CD4-positive, CD25-positive, alpha-beta regulatory T cell (primary cell): ENCODE results near the gene KLHL11. TPM values are rescaled to one million over a fixed set of nuclear protein-coding genes. Genes with fewer than 3 reads are reported as not detected.

ENCODE experiments used
- ATAC-seq, 2 donors: fragments of 150-1000 bp; cut with Tn5 transposase; one replicate each; pipeline ENCODE4 v1.10.0; 2021; ENCODE audit warnings: low read depth in 2 of 2, moderate number of reproducible peaks in 2 of 2, moderate library complexity in 1 of 2
- DNase-seq, 3 donors: peaks; one replicate each; pipeline versions ENCODE4 v3.0.0 to v3.0.0-alpha.2; 2012 to 2022; ENCODE audit warnings: mixed read lengths in 1 of 3
- H3K27ac ChIP-seq: one replicate; pipeline ENCODE4 v1.7.0; 2013; ENCODE audit warnings: mild to moderate bottlenecking, low read length; ENCODE audit not compliant: insufficient read depth, poor library complexity, severe bottlenecking
- H3K27me3 ChIP-seq: one replicate; pipeline ENCODE4 v1.7.0; 2013; ENCODE audit warnings: low read length; ENCODE audit not compliant: control insufficient read depth, insufficient read depth
- H3K36me3 ChIP-seq: one replicate; pipeline ENCODE4 v1.7.0; 2013; ENCODE audit warnings: mild to moderate bottlenecking, low read length, moderate library complexity; ENCODE audit not compliant: control insufficient read depth, insufficient read depth
- H3K4me1 ChIP-seq: 2 replicates; pipeline ENCODE4 v1.7.0; 2013; ENCODE audit warnings: mild to moderate bottlenecking, low read length; ENCODE audit not compliant: insufficient read depth, control insufficient read depth, poor library complexity, severe bottlenecking
- H3K4me3 ChIP-seq: one replicate; pipeline ENCODE4 v1.7.0; 2013; ENCODE audit warnings: low read depth, mild to moderate bottlenecking, low read length, moderate library complexity
- H3K9me3 ChIP-seq, 2 experiments: 1 replicate in 1 of 2; 2 replicates in 1 of 2; pipeline ENCODE4 v1.7.0; 2013; ENCODE audit warnings: low read length in 2 of 2, mild to moderate bottlenecking in 1 of 2, moderate library complexity in 1 of 2; ENCODE audit not compliant: control insufficient read depth in 2 of 2
- H3K27ac Mint-ChIP-seq, 3 donors: one replicate each; pipeline ENCODE4 v1.8.0; 2020 to 2022; ENCODE audit warnings: mild to moderate bottlenecking in 3 of 3, mixed read lengths in 3 of 3, moderate library complexity in 2 of 3
- H3K27me3 Mint-ChIP-seq: one replicate; pipeline ENCODE4 v1.8.0; 2022; ENCODE audit warnings: mild to moderate bottlenecking, mixed read lengths
- H3K36me3 Mint-ChIP-seq: one replicate; pipeline ENCODE4 v1.8.0; 2020; ENCODE audit warnings: mixed read lengths
- H3K4me1 Mint-ChIP-seq, 4 donors: one replicate each; pipeline ENCODE4 v1.8.0; 2020 to 2022; ENCODE audit warnings: mixed read lengths in 4 of 4, mild to moderate bottlenecking in 1 of 4
- H3K4me3 Mint-ChIP-seq, 4 donors: one replicate each; pipeline ENCODE4 v1.8.0; 2020 to 2022; ENCODE audit warnings: mild to moderate bottlenecking in 4 of 4, mixed read lengths in 4 of 4, moderate library complexity in 3 of 4
- H3K9me3 Mint-ChIP-seq, 7 donors: one replicate each; pipeline ENCODE4 v1.8.0; 2020 to 2022; ENCODE audit warnings: mixed read lengths in 7 of 7, mild to moderate bottlenecking in 3 of 7, moderate library complexity in 2 of 7
- polyA plus RNA-seq, 4 donors: library from polyadenylated mRNA; unstranded; fragments of 300-500 nt; fragmentation: Illumina TruSeq; gene quantifications; one replicate each; pipeline ENCODE4 v1.2.3, GENCODE V29; 2021
- total RNA-seq: library from RNA; stranded (reverse); gene quantifications from one replicate; pipeline ENCODE4 v1.2.3, GENCODE V29; 2022

The KLHL11 gene
- total and polyA plus RNA-seq, 5 donors from 2014 or later: 5.4 to 21.7 (median 7.5) TPM

DNA sequence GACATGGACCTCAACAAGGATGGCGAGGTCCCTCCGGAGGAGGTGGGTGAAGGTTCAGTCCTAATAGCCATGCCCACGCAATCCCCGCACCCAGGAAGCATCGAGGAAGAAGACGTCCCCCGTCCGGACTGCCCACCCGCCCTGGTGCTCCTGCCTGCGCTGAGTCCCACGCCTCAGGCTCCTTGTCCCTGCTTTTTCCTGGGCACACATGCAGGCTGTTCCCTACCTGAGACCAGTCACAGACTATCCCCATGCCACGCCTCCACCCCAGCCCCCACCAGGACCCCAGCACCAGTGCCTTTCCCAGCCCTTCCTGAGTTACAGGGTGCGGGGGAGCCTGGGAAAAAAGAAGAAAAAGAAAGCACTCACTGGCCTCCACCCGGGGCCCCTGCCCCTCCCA is 43.4 kb downstream of the KLHL11 start:
- H3K27me3 ChIP-seq: no peaks in the 10 kb centered on the region
- H3K27ac ChIP-seq: no peak overlapping the region
- Mint-ChIP-seq H3K9me3 (no peaks in the 10 kb centered on the region), H3K4me3 (no peak overlapping the region), H3K27me3 (no peaks in the 10 kb centered on the region), H3K27ac (no peak overlapping the region), H3K36me3 (no peaks in the 10 kb centered on the region), H3K4me1 (no peaks in the 10 kb centered on the region)
- no peaks in the 10 kb centered on the region for H3K4me1 ChIP-seq
- no peak overlapping the region for H3K4me3 ChIP-seq
- no peaks in the 10 kb centered on the region for H3K36me3 ChIP-seq
- no peaks in the 10 kb centered on the region for H3K9me3 ChIP-seq
- no peak for DNase-seq
- ATAC-seq: no peak

DNA sequence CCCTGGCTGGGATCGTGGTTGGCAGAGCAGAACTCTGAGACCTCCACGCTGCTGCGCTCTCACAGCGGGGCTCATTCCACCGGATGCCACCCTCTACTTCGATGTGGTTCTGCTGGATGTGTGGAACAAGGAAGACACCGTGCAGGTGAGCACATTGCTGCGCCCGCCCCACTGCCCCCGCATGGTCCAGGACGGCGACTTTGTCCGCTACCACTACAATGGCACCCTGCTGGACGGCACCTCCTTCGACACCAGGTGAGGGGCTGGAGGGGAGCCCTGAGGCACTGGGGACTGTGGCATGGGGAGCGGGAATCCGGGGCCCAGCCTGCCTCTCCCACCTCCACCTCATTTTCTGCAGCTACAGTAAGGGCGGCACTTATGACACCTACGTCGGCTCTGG is 47.2 kb downstream of the KLHL11 start:
- peaks cover 0 to 6% (median 2%) of the 10 kb centered on the region in 4 donors for H3K4me1 Mint-ChIP-seq
- Histone ChIP-seq H3K36me3 (no peaks in the 10 kb centered on the region), H3K4me1 (peaks cover under 1% of the 10 kb centered on the region), H3K4me3 (no peak overlapping the region), H3K9me3 (no peaks in the 10 kb centered on the region), H3K27ac (no peak overlapping the region), H3K27me3 (no peaks in the 10 kb centered on the region)
- H3K27ac Mint-ChIP-seq: no peak overlapping the region
- peaks cover 14% of the 10 kb centered on the region for H3K27me3 Mint-ChIP-seq
- DNase-seq (no peak), ATAC-seq (no peak)
- no peak overlapping the region for H3K4me3 Mint-ChIP-seq
- H3K36me3 Mint-ChIP-seq: no peaks in the 10 kb centered on the region
- no peaks in the 10 kb centered on the region for H3K9me3 Mint-ChIP-seq

GRCh38 chr17:41816637-41817320 is 48.4 kb downstream of the KLHL11 start:
- DNase-seq: no peak
- Mint-ChIP-seq H3K4me3 (no peak overlapping the region), H3K27ac (peak overlapping the region in 1 of 3 donors; percentile 9), H3K27me3 (peaks cover 14% of the 10 kb centered on the region), H3K36me3 (no peaks in the 10 kb centered on the region), H3K4me1 (peaks cover 0 to 16% (median 2%) of the 10 kb centered on the region in 4 donors), H3K9me3 (no peaks in the 10 kb centered on the region)
- H3K4me1 ChIP-seq: peaks cover 13% of the 10 kb centered on the region
- no peaks in the 10 kb centered on the region for H3K9me3 ChIP-seq
- H3K4me3 ChIP-seq: no peak overlapping the region
- no peak overlapping the region for H3K27ac ChIP-seq
- no peaks in the 10 kb centered on the region for H3K36me3 ChIP-seq
- ATAC-seq: no peak
- no peaks in the 10 kb centered on the region for H3K27me3 ChIP-seq

DNA sequence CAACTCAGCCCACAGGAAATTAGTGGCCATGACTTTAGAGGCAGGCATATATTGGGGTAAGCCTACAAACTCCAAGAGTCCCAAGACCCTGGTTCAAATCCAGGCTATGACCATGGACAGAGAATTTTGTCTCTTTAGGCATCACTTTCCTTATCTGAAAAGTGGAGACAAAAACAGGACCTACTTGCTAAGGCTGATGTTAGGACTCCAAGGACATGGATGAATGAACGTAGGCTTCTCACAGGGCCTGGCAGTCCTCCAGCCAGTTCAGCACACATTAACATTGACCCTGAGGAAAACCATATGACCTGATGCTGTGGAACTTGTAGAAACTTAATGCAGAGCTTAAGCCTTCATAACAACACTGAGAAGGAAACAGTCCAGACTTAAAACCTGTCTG is 51.0 kb downstream of the KLHL11 start:
- peaks cover 31% of the 10 kb centered on the region for H3K4me1 ChIP-seq
- H3K27ac ChIP-seq: no peak overlapping the region
- H3K27me3 Mint-ChIP-seq: peaks cover 27% of the 10 kb centered on the region
- peak overlapping the region in 2 of 4 donors; percentile 57 to 69 for H3K4me3 Mint-ChIP-seq
- DNase-seq: no peak
- no peaks in the 10 kb centered on the region for H3K9me3 Mint-ChIP-seq
- H3K4me3 ChIP-seq: no peak overlapping the region
- no peaks in the 10 kb centered on the region for H3K36me3 Mint-ChIP-seq
- ATAC-seq: no peak
- peaks cover 0 to 30% (median 8%) of the 10 kb centered on the region in 4 donors for H3K4me1 Mint-ChIP-seq
- H3K9me3 ChIP-seq: no peaks in the 10 kb centered on the region
- no peaks in the 10 kb centered on the region for H3K27me3 ChIP-seq
- H3K36me3 ChIP-seq: no peaks in the 10 kb centered on the region
- H3K27ac Mint-ChIP-seq: no peak overlapping the region

DNA sequence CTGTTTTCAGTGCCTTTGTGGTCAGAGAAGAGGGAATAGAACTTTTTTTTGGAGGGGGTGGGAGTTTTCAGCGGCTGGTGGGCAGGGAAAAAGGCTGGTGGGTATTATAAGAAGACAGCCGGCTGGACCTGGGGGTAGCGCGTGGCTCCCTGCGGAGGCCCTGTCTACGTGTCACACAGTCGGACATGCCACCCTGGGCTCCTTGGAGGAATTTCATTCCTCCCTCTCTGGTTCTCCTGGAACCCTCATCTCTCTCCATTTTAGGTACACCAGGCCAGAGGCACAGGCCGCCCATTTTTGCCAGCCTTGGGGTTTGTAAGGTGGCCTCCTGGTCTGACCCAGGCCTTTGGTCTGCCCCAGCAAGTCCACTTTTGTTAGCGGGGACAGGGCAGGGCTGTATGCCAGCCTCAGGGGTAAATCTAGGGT is 51.5 kb downstream of the KLHL11 start:
- Mint-ChIP-seq H3K4me3 (peak overlapping the region; percentile 66 to 84 (median 74)), H3K27ac (peak overlapping the region in 1 of 3 donors; percentile 63), H3K9me3 (no peaks in the 10 kb centered on the region), H3K4me1 (peaks cover 0 to 30% (median 8%) of the 10 kb centered on the region in 4 donors), H3K27me3 (peaks cover 27% of the 10 kb centered on the region), H3K36me3 (no peaks in the 10 kb centered on the region)
- Histone ChIP-seq H3K27me3 (no peaks in the 10 kb centered on the region), H3K4me1 (peaks cover 31% of the 10 kb centered on the region), H3K36me3 (no peaks in the 10 kb centered on the region), H3K27ac (no peak overlapping the region), H3K4me3 (no peak overlapping the region), H3K9me3 (no peaks in the 10 kb centered on the region)
- DNase-seq (no peak), ATAC-seq (no peak)

DNA sequence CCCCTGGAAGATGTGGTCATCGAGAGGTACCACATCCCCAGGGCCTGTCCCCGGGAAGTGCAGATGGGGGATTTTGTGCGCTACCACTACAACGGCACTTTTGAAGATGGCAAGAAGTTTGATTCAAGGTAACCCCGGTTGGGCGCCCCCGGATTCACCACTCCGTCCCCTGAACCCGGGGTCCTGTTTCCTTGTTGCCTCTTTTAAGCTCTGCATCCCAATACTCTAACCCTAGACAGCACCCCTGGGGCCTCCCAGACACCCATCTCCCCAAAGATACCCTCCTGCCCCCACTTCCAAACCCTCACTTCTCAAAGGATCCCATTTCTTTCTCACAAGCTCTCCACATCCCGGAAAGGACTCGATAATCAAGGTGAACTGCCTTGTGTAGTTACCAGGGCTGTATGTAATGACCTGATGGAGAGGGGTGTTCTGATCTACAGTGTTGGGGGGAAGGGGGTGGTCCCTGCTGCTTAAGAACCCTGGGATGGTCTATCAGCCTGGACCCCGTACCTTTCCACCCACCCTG is 52.0 kb downstream of the KLHL11 start:
- no peak for ATAC-seq
- H3K9me3 ChIP-seq: no peaks in the 10 kb centered on the region
- H3K4me1 Mint-ChIP-seq: peaks cover 0 to 30% (median 8%) of the 10 kb centered on the region in 4 donors
- no peak for DNase-seq
- no peaks in the 10 kb centered on the region for H3K36me3 ChIP-seq
- H3K27me3 ChIP-seq: no peaks in the 10 kb centered on the region
- H3K9me3 Mint-ChIP-seq: no peaks in the 10 kb centered on the region
- H3K27ac ChIP-seq: no peak overlapping the region
- no peaks in the 10 kb centered on the region for H3K36me3 Mint-ChIP-seq
- peaks cover 31% of the 10 kb centered on the region for H3K4me1 ChIP-seq
- H3K4me3 ChIP-seq: no peak overlapping the region
- H3K27me3 Mint-ChIP-seq: peaks cover 27% of the 10 kb centered on the region
- peak overlapping the region; percentile 36 to 63 (median 56) for H3K27ac Mint-ChIP-seq
- peak overlapping the region; percentile 66 to 84 (median 74) for H3K4me3 Mint-ChIP-seq

GRCh38 chr17:41812381-41813151 is 52.7 kb downstream of the KLHL11 start, which contains the start of gene FKBP10:
Gene FKBP10, plus strand, starts transcription at chr17:41813004. Its CDS starts 31 bp downstream, at chr17:41813035.
- Mint-ChIP-seq H3K4me1 (peaks cover 0 to 30% (median 8%) of the 10 kb centered on the region in 4 donors), H3K27ac (peak within 1 kb of the TSS; percentile 78 to 94 (median 82)), H3K4me3 (peak within 1 kb of the TSS; percentile 88 to 93 (median 91)), H3K36me3 (no peaks in the 10 kb centered on the region), H3K9me3 (no peaks in the 10 kb centered on the region), H3K27me3 (peaks cover 27% of the 10 kb centered on the region)
- H3K36me3 ChIP-seq: no peaks in the 10 kb centered on the region
- H3K4me1 ChIP-seq: peaks cover 31% of the 10 kb centered on the region
- ATAC-seq: no peak
- no peaks in the 10 kb centered on the region for H3K9me3 ChIP-seq
- DNase-seq: peak in 2 of 3 donors; percentile 32 to 47
- H3K27me3 ChIP-seq: no peaks in the 10 kb centered on the region
- H3K4me3 ChIP-seq: peak within 1 kb of the TSS; percentile 37
- no peak within 1 kb of the TSS for H3K27ac ChIP-seq
